NCI-H1436 treated with DMSO at 0.1 percent for 48 hours (cell line): Measurements from ENCODE around the gene AHR.

Source experiments
- DNase-seq: peaks from one replicate; lab custom pipeline; 2025; lab: John Stamatoyannopoulos, UW

The AHR gene

DNA sequence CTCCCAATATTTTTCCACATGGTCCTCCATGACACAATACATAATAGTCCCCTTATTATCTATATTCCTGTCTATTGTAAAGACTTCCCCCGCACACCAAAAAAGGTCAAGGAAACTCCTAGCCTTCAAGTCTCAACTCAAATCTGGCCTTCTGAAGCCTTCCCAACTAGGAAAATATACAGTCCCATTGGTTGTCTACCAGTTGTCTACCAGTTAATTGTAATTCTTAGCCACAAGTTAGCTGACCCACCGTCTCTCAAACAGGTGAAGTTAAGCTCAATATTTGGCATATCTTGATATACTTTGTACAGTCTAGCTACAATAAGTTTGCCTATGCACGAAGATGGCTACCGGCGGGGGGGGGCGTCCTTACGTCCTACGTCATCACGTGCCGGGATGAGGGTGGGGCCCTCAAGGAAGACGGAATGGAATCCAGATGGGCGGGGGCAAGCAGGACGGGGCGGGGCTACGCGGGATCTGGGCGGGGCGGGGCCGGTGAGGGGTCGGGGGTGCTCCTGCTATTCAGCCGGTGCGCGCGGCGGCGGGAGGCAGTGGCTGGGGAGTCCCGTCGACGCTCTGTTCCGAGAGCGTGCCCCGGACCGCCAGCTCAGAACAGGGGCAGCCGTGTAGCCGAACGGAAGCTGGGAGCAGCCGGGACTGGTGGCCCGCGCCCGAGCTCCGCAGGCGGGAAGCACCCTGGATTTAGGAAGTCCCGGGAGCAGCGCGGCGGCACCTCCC lies at the start of gene AHR:
AHR (plus strand) TSS at position 551 of the 738 bp plus-strand sequence. CDS start 613 bp downstream, outside the sequence.
- peak; percentile 51 for DNase-seq

DNA sequence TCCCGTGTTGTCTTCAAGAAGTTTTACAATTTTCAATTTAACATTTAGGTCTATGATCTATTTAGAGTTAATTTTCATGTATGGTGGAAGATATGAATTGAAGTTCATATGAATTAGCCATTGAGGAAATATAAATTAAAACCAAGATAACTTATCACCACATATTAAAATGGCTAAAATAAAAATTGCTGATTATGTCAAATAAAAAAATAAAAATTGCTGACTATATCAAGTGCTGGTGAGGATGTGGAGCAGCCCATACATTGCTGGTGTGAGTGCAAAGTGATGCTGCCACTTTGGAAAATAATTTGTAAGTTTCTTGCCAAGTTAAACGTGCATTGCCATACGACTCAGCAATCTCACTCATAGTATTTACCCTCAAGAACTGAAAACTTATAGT lies 44.6 kb upstream of the AHR start:
- no peak for DNase-seq

DNA sequence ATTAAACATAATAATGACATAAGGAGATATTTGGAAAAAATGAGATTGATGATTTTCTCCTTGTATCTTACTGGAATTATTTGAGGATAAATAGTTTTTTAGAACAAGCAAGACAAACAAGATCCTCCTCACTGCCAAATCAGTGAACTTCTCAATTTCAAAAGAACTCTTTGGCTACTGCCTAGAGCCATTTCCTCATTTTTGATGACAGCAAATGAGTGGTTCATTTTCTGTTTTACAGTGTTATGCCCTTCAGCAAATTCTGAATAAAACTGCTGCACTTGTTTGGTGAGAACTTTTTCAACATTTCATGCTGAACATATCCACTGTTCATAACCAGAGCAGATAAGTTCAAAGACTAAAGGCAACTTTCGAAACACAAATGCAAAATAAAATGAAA lies 42.5 kb upstream of the AHR start:
- DNase-seq = no peak

DNA sequence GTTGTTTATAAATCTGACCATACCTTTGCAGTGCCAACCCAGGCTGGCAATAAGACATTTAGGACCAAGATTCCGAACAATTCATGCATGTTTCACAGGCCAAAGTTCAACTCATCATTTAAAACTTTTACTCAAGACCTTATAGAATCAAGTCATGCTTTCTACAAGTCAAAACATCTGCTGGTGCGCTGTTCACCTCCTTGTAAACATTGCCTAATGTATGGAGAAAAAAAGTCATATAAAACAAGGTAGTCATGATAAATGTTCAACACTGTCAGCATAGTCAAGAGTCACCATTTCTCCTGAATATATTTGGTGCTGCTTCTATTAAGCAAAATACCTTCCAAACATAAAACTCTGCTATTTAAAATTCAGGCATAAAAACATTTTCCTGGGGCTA lies 42.1 kb upstream of the AHR start:
- no peak for DNase-seq

DNA sequence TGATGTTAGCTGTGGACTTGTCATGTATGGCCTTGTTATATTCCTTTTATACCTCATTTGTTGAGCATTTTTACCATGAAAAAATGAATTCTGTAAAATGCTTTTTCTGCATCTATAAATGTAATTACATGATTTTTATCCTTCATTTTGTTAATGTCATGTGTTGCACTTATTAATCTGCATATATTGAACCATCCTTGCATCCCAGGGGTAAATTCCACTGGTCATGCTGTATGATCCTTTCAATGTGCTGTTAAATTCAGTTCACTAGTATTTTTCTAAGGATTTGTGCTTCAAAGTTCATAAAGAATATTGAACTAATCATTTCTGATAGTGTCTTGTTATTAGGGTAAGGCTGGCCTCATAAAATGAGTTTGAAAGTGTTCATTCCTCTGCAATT lies 31.9 kb upstream of the AHR start:
- DNase-seq = no peak

DNA sequence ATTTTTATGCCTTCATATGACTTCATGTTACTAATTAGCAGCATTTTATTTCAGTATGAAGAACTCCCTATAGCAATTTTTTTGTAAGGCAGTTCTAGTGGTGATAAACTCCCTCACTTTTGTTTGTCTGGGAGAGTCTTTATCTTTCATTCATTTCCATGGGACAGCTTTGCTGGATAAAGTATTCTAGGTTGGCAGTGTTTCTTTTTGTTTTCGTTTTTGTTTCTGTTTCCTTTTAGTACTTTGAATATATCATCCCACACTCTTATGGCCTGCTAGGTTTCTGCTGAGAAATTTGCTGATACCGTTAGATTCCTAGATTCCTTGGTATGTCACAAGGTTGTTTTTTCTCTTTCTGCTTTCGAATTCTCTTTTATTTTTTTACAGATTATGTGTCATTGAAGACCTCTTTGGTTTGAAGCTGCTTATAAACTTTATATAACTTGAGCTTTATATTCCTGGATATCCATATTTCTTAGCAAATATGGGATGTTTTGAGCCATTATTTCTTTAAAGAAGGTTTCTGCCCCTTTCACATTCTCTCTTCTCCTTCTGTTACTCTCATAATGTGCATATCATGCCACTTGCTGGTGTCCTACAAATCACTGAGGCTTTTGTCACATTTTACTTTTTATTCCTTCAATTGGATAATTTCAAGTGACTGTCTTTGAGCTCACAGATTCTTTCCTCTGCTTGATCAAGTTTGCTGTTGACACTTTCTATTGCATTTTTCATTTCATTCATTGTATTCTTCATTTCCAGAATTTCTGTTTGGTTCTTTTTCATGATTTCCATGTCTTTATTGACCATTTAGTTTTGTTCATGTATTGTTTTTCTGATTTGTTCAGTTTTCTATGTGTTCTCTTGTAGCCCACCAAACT lies 28.9 kb upstream of the AHR start:
- no peak for DNase-seq

DNA sequence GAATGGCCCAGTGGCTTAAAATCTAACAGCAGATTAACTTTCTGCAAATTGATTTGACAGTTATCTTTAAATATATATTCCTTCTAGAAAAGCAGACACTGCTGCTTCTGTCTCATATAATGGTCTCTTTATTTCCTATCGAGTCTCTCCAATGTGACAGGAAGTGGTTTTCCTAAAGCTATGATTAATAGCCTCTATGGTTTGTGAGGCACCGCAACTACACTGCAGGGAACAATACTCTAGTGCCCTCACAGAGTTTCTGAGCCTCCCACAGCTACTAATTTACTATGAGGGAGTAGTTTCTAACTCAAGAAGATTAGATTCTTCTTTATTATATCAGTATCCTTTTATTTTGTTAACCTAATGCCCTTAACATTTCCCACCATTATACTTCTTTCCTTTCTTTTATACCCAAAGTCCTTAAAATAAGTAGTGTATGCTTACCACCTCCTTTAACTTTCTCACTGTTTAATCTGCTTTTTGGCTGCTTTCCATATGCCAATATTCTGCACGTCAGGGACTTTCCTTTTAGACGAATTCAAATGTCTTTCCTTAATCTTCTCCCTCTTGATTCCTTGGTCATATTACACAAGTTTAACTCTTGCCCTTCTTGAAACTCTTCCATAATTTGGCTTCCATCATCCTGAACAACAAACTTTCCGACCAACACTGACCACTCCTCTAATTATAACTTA lies 23.8 kb upstream of the AHR start:
- DNase-seq = no peak

DNA sequence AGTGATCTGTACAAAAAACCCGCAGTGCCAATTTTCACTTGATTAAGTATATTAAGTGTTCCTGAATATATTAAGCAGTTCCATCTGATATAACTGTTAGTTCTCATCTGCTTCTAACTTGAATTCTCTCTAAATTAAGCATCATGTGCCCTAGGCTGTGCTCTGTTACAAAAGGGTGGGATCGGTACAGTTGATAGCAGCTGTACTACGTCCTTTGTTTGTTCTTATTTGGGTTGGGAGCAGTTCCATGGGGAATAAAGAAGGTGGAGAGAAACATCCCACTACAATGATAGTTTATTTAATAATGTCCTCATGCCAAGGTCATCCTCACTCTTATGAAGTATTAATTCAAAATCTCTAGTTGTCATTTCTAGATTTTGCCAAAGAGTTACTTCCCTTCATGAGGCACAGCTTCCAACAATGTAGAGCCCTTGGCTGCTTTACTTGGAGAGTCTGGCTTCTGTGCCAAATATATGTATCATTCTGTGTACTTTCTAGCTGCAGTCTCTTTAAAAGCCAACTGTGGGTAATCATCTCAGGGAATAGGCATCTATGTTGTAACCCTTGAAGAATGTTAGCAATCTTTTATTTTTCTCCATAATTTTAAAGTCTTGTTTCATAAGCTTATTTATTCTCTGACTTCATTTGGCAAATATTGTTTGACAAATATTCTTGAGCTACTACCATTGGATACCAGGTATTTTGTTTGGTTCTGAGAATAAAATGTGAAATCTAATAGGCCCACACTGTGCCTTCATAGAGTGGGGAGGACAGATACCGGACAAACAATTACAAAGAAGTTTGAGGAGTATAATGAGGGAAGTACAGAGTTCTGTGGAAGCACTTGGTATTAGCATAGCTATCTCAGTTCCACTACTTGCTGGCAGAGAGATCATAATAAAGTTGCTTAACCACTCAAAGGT lies 22.4 kb upstream of the AHR start:
- DNase-seq = no peak

DNA sequence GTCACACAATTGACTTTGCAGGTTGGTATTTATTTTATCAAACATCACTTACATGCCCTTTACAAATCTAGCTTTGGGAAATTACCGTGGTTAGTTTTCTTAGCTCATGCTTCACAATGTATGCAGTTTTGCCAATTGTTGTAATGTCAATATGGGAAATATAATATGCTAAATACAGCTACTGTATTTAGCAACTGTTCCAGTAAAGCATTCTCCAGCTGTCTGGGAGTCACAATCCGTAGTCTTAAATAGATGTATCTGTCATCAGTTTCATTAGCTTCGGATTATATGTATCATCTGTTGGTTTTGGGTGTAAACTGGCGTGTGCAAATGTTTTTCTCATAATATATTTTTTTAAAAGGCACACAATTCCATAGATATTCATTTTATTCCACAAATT lies 19.4 kb upstream of the AHR start:
- no peak for DNase-seq

DNA sequence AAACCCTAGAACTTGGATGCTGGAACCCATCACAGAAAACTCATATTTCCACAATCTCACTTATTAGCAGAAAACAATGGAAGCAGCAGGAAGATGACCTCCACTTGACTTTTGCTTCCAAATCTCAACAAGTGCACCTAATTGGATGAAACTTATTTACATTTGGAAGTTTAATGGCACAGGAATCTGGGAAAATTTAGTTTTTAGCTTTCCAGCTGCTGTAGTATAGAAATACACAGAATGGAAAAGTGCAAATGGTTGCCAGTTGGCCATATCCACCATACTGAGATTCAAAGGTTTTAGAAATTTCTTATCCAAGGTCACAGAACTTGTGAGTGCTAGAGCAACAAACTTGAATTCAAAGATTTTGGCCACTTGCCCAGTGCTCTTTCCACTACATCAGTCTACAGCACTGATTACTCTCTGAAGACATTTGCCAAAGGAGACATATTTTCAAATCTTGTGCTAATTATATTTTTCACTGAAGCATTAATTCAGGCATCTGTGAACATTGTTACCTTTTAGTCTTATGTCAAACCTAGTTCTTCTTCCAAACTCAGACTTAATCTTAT lies 9.3 kb upstream of the AHR start:
- DNase-seq = no peak

DNA sequence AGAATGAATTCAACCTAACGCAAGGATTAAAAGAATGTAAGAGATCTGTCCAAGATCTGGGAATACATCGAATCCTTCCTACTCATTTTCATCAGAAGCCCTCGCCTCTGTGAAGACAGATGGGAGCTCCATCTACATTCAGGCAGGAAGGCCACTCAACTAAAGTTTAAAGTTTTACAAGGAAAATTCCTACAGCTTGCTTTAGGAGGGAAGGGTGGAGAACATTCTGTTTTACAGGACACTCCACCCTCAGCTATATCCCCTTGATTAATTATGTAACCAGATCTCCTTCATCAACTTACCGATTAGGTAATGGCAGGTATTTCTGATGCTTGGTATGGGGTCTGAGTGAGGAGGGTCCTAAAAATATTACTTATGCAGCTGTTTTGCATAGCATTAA lies 5.6 kb upstream of the AHR start:
- DNase-seq = no peak

DNA sequence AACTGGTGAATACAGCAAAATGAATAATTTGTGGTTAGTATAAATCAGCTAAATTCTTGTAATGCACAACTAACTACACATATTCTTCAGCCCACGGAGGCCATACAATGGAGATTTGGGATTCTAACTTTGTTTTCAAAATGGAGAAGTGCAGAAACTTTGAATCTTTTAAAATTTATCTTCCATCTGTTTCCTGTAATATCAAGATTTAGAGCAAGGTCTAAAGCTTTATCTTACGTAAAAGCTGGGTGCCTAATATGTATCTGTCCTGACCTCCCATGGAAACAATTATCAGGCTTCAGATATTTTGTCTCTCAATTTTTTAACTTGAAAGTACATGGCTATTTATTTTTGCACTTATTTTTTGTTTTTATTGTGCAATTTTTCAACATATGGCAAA lies 5.0 kb upstream of the AHR start:
- no peak for DNase-seq

DNA sequence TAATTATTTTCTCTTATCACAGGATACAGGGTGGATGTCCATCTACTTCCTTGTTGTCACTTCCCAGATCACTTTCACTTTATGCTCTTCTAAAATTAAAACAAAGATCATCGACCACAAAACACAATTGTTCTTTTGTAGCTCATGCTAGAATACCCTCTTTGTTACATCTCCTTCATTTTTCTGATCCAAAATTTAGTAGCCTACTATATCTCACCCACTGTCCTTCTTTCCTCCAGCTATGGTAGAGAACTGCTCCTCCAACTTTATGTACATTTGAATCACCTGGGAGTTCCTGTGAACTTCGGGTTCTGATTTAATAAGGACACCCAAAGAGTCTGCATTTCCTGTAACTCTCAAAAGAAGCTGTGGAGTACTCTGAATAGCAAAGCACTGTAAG lies 1.2 kb upstream of the AHR start:
- DNase-seq = no peak

DNA sequence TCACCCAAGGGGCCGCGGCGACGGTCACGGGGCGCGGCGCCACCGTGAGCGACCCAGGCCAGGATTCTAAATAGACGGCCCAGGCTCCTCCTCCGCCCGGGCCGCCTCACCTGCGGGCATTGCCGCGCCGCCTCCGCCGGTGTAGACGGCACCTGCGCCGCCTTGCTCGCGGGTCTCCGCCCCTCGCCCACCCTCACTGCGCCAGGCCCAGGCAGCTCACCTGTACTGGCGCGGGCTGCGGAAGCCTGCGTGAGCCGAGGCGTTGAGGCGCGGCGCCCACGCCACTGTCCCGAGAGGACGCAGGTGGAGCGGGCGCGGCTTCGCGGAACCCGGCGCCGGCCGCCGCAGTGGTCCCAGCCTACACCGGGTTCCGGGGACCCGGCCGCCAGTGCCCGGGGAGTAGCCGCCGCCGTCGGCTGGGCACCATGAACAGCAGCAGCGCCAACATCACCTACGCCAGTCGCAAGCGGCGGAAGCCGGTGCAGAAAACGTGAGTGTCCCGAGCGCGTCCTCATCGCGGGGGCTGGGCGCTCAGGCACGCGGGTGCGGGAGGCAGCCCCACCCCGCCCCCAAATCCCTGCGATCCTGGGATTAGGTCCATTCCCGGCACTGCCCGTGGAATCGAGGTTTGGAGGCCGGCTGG lies 509 bp downstream of the AHR start:
- no peak for DNase-seq

DNA sequence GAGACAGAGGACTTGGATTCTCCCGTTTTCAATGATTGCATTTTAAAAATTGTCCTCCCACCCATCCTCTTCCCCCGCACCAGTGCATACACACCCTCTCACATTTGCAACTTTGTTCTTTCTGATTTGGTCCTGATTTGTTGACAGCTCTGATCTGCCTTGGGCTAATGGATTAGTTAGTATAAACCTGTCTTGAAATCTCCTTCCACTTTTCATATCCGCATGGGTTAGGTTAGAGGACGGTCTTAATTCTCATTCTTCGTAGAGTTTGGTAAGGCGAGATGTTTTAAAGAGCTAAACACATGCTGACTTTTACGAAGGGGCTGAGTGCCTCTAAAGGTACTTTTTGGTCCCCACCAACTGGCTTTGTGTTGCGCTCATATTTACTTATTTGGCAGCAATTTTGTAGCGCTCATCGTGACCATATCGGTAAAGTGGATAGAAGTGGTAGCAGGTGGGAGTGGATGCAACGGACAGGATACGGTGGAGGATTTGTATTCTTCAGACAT lies 1.1 kb downstream of the AHR start:
- DNase-seq = no peak

DNA sequence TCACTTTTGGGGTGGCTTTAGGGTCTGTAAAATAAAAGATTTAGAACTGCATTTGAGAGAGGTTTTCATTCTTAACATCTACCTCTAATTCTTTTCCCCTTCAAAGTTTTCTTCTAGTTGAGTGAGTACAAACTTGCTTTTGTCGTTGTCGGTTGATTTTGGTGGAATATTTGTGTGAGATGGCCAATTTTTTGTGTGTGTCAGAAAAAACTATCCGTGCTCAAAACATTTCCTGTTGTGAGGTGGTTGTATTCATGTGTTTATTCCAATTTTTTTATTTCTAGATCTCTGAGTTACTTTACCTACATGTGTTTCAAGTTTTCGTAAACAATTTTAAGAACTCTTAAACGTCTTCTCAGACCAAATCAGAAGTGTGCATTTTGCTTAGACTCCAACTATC lies 1.6 kb downstream of the AHR start:
- no peak for DNase-seq

DNA sequence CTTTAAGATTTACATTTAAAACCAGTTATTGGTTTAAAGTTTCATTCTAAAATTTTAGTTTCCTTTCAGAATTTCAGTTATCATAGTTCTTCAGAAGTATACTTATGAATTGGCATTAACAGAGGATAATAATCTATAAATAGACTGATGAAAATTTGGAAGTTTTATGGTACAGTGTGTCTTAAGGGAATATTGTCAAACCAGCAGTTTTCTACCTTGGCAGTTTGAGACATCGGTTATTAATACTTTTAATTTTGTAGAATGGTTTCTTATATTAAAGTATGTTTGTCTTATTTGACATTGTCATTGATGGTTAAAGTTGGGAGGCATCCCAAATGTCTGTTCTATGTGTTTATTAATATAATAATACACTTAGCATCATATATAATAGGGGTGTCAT lies 2.0 kb downstream of the AHR start:
- DNase-seq = no peak

DNA sequence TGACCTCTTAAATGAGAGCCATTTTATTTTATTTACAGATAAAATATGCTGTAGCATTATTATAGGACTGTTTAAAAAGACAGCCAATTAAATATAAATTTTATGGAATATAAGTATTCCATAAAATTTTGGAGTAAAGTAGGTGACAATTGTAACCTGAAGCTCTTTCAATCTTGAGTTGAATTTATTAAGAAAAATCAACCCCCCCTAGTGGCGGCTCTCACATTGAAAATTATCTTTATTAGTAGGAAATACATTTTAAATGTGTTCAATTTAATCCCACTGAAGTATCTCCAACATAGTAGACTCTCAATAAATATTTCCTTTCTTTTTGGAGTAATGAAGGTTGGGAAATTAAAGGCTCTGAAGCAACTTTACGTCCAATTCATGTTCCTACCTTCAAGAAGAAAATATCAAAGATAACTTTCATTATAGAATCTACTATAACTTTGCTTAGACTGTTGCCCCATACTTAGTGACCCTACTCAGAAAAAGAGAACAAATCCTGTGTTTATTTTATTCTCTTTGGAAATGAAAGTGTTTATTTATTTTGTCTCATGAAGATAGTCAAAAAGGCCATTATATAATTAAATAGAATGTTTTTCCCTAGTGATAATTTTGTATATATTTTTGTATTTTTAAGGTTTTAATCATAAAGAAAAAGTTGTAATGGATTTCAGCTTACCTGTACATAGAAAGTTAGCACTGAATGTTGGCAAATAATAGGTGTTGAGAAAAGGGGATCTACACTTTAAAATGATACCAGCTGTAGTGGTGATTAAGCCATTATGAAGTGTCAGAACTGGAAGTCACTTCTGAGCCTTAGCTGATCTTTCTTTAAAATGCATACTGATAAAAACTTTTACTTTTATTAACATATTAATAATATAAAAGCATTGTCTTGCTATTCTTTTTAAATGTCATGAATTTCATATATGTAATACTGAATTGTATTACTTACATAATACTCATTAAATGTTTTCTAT lies 3.3 kb downstream of the AHR start:
- DNase-seq = no peak

DNA sequence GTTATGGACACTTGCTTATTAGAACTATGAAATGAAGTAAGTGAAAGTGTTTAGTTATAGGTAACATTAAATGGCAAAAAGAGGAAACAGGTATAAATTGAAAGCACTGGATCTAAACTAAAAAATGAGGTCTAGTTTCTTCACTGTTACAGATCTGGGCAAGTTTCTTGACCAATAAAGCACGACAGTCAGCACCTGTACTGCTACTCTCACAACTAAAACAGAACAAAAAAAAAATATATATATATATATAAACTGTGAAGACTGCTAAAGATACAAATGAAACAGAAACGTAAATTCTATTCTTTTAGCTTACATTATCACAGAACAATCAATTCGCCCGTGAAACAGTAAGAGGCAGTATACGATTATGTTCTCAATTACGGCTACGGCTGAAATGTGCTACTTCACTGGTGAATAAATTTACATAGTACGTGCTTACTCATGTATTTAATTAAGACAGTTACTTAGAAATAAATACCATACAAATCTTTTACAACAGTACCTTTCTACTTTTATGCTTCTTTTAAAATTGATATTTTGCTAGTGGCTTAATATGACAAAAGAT lies 4.2 kb downstream of the AHR start:
- DNase-seq = peak; percentile 8
